Upper lobe of right lung (tissue), 1 donor: ENCODE data around the gene NYNRIN. TPM values are rescaled to one million over a fixed set of nuclear protein-coding genes. Genes with fewer than 3 reads are reported as not detected.

Experiments used
- ATAC-seq: fragments of 200-7000 bp; cut with Tn5 transposase; one replicate; pipeline ENCODE4 v1.9.1; 2020; ENCODE audit warnings: mild to moderate bottlenecking, moderate library complexity
- DNase-seq: peaks from one replicate; pipeline ENCODE4 v3.0.0-alpha.2; 2020
- H3K27ac ChIP-seq: fragments of 200-600 bp; one replicate; pipeline ENCODE4 v1.8.0; 2022
- H3K27me3 ChIP-seq: fragments of 200-600 bp; one replicate; pipeline ENCODE4 v1.8.0; 2022; ENCODE audit warnings: mild to moderate bottlenecking
- H3K36me3 ChIP-seq: fragments of 200-600 bp; one replicate; pipeline ENCODE4 v1.8.0; 2022
- H3K4me1 ChIP-seq: fragments of 200-600 bp; one replicate; pipeline ENCODE4 v1.8.0; 2022
- H3K4me3 ChIP-seq: fragments of 200-600 bp; one replicate; pipeline ENCODE4 v1.8.0; 2022; ENCODE audit warnings: mild to moderate bottlenecking
- H3K9me3 ChIP-seq: fragments of 200-600 bp; one replicate; pipeline ENCODE4 v1.8.0; 2022
- intact Hi-C: fragments of 100-400 bp; cut with DNase I; formaldehyde crosslinking; loops from one replicate; pipeline ENCODE4 v1.11.0; 2022
- total RNA-seq: library from RNA; stranded (reverse); fragmentation: NEBNext Ultra II Directional; extraction: Animal tissue kit (Norgen Biotek cat#: 25700); gene quantifications from one replicate; pipeline ENCODE4 v1.2.1, GENCODE V29; 2021
- TF ChIP-seq, protein P1 (sequence below): fragments of 200-600 bp; IDR thresholded peaks from one replicate; pipeline ENCODE4 v1.8.0; 2022; ENCODE audit warnings: antibody characterized with exemption
- donor health status: DM: no; HTN: yes; CAD: no; lungs with severe emphysema.

The NYNRIN gene
- total RNA-seq, 1 donor from 2014 or later, result 16.6 TPM

DNA sequence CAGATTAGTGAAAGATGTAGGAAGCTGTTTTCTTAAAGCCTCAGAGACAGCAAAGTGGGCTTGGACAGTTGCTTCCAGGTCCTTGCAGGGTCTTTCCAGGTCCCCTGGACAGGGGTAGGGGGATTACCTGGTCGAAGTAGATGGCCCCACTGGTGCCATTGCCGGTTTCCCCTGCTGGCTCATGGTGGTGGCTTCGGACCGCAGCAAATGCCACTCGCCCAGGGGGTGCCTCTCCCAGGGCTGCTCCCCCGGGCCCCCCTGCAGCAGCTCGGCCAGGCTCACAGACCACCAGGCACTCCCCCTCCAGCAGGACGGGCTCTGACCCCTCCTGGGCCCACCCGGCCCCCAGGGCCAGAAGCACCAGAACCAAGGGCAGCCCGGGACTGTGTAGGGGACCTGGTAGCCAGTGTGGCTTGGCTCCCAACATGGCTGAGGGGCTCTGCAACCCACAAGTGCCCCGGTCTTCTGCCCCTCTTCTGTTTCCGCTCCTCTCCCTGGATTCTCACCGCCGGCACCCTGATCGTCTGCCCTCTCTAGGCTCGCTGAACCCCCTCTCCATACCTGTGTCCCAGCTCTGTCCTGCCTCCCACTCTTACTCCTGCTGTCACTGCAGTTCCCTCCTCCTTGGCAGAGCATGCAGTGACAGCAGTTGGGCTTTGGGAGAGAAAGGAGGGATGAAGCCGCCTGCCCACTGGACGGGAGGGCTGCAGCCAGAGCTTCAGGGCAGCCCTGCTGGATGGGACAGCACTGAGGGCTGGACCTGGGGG, 30.0 kb downstream of the NYNRIN start:
- Histone ChIP-seq H3K36me3 (peaks cover 20% of the 10 kb centered on the region), H3K27me3 (no peaks in the 10 kb centered on the region), H3K9me3 (no peaks in the 10 kb centered on the region), H3K4me1 (peaks cover 47% of the 10 kb centered on the region), H3K27ac (peak overlapping the region; percentile 93), H3K4me3 (peak overlapping the region; percentile 86)
- ATAC-seq (no peak), DNase-seq (no peak)
- TF ChIP-seq, protein P1, sequence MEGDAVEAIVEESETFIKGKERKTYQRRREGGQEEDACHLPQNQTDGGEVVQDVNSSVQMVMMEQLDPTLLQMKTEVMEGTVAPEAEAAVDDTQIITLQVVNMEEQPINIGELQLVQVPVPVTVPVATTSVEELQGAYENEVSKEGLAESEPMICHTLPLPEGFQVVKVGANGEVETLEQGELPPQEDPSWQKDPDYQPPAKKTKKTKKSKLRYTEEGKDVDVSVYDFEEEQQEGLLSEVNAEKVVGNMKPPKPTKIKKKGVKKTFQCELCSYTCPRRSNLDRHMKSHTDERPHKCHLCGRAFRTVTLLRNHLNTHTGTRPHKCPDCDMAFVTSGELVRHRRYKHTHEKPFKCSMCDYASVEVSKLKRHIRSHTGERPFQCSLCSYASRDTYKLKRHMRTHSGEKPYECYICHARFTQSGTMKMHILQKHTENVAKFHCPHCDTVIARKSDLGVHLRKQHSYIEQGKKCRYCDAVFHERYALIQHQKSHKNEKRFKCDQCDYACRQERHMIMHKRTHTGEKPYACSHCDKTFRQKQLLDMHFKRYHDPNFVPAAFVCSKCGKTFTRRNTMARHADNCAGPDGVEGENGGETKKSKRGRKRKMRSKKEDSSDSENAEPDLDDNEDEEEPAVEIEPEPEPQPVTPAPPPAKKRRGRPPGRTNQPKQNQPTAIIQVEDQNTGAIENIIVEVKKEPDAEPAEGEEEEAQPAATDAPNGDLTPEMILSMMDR, result no peak
- intact Hi-C loops, result loop anchor here (5.0 kb wide), 1 partner anchor 62 kb away; the partner anchor contains the start of gene NFATC4

DNA sequence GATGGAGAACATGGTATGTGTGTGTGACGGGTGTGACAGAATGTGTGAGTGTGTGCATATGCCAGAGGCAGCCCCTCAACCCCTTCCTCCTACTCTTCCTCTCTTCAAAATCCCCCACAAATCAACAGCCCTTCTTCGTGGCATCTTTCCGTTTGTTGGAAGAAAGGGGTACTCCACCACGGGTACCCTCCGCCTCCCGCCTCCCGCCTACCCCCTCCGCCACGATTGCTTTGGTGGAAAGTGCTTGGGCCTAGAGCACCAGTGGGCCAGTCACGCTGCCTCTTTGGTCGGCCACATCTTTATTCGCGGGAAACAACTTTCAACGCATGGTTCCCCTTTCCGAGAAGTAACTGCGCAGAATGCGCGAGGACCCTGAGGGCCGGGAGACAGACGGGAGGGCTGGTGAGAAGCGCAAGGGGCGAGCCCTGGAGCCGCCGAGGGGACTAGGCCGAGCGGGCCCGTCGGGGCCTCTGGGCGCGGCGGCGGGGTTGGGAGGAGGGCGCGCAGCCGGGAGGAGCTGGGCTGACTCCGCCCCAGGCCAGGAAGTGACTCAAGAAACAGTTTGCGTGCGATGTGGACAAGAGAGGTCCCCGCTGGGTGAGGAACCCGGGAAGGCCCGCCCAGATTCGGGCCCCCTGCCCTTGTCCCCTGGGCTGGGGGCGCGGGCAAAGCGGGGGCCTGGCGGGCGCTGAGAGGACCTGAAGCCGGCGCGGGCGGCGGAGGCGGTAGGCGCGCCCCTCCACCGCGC, 30.8 kb downstream of the NYNRIN start, which contains the start of the genes CBLN3 and KHNYN:
Gene CBLN3 (minus strand): TSS at position 274 of the 748 bp plus-strand sequence. CDS start 614 bp downstream, outside the sequence.
Gene KHNYN (plus strand): TSS at position 560 of the 748 bp plus-strand sequence. CDS start 777 bp downstream, outside the sequence.
- H3K27ac ChIP-seq, result peak within 1 kb of the TSS; percentile 93
- H3K4me1 ChIP-seq, result peaks cover 46% of the 10 kb centered on the region
- TF ChIP-seq, protein P1, result peak; percentile 5
- intact Hi-C loops, result loop anchor here (5.0 kb wide), 2 partner anchors 62 to 97 kb away; partner anchors contain the start of gene NFATC4
- peak within 1 kb of the TSS; percentile 86 for H3K4me3 ChIP-seq
- DNase-seq (peak; percentile 95), ATAC-seq (peak; percentile 91)
- no peaks in the 10 kb centered on the region for H3K27me3 ChIP-seq
- no peaks in the 10 kb centered on the region for H3K9me3 ChIP-seq
- H3K36me3 ChIP-seq, result peaks cover 28% of the 10 kb centered on the region

DNA sequence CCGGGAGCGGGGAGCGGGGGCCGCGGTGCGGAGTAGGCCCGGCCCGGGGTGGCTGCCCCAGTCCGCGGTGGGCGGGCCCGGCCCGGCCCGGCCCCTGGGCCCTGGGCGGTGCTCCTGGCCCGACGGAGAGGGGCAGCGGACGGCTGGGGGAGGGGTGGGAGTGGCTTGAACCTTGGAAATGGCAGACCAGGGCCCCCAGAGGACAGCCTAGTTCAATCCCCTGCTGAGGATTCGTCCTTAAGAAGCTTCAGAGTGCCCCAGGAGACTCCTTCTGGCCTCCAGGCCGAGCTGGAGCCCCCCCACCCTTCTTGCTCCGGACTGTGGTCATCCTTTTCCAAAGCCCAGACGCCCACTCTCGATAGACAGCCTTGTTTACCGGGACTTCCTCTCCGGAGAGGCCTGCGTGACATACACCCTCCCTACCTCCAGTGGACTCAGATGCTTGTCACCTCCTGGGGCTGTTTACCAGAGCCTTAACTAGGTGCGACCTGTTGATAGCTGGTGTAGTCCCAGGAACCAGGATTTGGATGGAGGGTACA, 31.4 kb downstream of the NYNRIN start:
- Histone ChIP-seq H3K27me3 (no peaks in the 10 kb centered on the region), H3K27ac (peak overlapping the region; percentile 93), H3K9me3 (no peaks in the 10 kb centered on the region), H3K4me3 (peak overlapping the region; percentile 86), H3K36me3 (peaks cover 32% of the 10 kb centered on the region), H3K4me1 (peaks cover 39% of the 10 kb centered on the region)
- peak; percentile 91 for DNase-seq
- intact Hi-C loops, result loop anchor here (5.0 kb wide), 1 partner anchor 98 kb away; no protein-coding TSS in a partner anchor
- peak; percentile 86 for ATAC-seq
- TF ChIP-seq, protein P1, result no peak

DNA sequence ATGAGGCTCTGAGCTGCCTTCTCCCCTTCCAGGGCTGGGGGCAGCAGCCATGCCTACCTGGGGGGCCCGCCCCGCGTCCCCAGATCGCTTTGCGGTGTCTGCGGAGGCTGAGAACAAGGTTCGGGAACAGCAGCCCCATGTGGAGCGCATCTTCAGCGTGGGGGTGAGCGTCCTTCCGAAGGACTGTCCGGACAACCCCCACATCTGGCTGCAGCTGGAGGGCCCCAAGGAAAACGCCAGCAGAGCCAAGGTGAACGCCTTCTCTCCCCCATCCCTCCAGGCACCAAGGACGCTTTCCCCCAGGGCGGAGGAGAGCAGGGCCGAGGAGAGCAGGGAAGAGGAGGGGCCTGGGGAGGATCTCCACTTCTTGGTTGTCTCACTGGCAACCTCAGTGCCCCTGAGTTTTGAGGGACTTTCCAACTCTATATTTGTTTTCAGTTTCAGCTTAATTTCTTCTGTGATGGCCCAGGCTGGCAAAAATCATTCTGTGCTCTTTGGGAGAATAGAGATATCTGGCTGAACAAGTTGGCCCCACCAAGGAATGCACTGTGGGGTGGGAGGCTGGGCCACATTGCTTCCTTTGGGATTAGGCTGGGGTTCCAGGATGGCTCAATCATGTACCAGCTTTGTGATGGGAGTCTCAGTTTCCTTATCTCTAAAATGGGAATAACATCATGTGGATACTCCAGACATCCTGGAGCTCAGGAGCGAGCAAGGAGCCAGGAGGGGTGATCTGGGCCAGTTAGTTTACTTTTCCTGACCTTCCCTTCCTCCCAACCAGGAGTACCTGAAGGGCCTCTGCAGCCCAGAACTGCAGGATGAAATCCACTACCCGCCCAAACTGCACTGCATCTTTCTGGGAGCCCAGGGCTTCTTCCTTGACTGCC, 32.1 kb downstream of the NYNRIN start:
- Histone ChIP-seq H3K4me1 (peaks cover 35% of the 10 kb centered on the region), H3K4me3 (peak overlapping the region; percentile 86), H3K27me3 (no peaks in the 10 kb centered on the region), H3K27ac (peak overlapping the region; percentile 93), H3K36me3 (peaks cover 39% of the 10 kb centered on the region), H3K9me3 (no peaks in the 10 kb centered on the region)
- TF ChIP-seq, protein P1, result no peak
- intact Hi-C loops, result loop anchor here (5.0 kb wide), 1 partner anchor 99 kb away; no protein-coding TSS in a partner anchor
- no peak for ATAC-seq
- peak; percentile 67 for DNase-seq
